Hematopoietic multipotent progenitor cell treated with erythropoietin and hydrocortisone succinate and interleukin-3 and kit ligand, for 17 days (in vitro differentiated cells): ENCODE measurements around the gene MAP4.
"Not testable (repeated sequence)": the region's sequence is repeated elsewhere in the genome, so short reads cannot be mapped to it uniquely, and the experiment has no call there.

Experiments
- DNase-seq: peaks from one replicate; pipeline ENCODE4 v3.0.0-alpha.2; 2015; ENCODE audit warnings: low spot score

The MAP4 gene

DNA sequence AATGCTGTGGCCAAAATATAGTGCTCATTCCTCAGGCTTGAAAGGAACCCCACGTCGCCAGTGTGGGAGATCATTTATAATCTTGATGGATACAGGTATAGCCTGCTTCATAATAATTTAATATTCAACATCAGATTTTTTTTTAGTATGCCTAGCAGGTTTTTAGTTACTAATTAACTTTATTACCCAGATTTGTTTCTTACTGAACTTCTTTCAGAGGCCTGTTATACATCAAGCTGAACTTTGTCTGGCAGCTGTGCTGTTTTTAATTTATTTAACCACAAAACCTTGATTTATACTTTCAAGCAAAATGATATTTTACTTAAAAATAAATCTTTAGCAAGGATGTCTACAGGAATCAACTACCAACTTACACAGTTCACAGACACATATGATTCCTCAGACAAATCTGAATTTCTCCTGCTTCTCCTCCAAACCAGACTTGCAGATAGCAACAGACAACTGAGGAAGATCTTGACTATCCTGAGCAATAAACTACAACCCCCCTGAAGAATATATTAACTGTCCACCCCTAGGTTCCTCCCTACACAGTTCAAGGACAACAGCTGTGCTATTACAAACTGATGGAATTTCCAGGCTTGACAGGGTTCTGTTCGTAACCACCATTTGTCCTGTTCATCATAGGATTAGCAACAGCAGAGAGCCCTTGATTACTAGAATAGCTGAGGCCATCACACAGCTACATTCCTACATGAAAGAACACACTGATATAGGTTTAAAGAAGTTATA lies 610 bp downstream of the MAP4 start:
- DNase-seq, result no peak

DNA sequence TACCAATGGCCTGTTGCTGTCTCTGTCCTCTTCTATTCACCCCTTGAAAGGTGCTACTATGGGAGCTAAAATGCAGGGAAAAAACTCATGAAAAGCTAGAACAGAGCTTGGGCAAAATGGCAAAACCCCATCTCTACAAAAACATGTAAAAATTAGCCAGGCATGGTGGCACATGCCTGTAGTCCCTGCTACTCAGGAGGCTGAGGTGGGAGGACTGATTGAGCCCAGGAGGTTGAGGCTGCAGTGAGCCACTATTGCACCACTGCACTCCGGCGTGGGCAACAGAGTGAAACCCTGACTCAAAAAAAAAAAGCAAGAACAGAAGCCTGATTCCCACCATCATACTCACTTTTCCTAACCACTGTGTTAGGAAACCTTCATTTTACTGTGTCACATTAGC lies 1.9 kb downstream of the MAP4 start:
- DNase-seq, result no peak

DNA sequence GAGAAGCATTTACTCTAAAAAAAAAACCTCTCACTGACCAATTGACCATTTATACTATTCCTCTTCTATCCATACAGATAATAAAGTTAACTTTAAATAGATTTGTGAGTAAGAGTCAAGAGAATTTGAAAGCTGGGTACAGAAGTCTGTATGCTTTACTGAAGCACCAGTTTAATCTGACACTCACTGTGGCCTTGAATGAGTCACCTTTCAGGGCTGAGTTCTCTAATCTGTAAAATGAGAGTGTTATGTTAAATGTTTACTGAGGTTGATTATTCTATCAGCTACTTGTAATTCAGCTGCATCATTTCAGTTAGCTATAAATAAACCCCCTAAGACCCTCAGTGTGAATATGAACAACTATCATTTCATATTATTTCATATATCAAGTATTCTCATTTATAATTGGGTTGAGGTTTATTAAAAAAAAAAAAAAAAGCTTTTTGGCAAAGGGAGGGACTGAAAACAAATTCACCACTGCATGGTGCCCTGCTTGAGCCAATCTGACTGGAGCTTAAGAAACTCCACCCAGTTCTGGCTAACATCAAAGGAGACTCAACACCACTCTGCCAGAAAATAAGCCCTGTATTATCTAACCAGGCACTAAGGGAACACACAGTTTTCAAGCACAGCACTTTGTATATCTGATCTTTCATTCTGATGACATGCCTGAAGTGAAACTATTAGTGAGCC lies 2.8 kb downstream of the MAP4 start:
- DNase-seq, result peak; percentile 34

DNA sequence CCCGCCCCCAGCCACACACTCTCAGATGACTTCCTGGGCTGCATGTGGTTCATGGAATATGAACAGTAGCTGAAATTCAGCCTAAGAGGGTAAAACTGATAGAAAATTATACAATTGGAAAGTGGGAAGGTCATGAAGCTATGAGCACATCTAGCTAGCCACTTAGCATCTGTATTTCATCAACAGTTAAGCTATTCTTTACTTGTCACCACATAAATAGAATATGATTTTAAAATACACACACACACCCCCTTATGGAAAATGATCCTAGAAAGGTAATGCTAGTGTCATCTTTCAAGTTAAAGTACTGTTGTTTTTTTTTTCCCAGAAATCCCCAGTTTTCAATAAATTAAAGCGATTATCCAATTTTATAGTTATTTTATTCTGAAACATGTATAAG lies 3.6 kb downstream of the MAP4 start:
- DNase-seq, result no peak

DNA sequence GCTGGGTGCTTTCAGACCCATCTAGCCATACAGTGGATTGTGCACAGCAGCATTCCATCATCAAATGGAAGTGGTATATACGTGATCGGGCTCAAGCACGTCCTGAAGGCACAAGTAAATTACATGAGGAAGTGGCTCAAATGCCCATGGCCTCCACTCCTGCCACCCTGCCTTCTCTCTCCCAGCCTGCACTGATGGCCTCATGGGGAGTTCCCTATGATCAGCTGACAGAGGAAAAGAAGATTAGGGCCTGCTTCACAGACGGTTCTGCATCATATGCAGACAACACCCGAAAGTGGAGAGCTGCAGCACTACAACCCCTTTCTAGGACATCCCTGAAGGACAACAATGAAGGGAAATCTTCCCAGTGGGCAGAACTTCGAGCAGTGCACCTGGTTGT lies 8.2 kb downstream of the MAP4 start:
- not testable (repeated sequence) for DNase-seq

DNA sequence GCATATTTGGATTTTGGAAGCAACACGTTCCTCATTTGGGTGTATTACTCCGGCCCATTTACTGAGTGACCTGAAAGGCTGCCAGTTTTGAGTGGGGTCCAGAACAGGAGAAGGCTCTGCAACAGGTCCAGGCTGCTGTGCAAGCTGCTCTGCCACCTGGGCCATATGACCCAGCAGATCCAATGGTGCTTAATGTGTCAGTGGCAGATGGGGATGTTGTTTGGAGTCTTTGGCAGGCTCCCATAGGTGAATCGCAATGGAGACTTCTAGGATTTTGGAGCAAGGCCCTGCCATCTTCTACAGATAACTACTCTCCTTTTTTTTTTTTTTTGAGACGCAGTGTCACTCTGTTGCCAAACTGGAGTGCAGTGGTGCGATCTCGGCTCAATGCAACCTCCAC lies 8.9 kb downstream of the MAP4 start:
- DNase-seq, result not testable (repeated sequence)

DNA sequence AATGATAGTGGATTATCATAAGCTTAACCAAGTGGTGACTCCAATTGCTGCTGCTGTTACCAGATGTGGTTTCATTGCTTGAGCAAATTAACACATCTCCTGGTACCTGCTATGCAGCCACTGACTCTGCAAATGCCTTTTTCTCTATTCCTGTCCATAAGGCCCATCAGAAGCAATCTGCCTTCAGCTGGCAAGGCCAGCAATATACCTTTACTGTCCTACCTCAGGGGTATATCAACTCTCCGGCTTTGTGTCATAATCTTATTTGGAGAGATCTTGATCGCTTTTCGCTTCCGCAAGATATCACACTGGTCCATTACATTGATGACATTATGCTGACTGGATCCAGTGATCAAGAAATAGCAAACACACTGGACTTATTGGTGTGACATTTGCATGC lies 9.4 kb downstream of the MAP4 start:
- not testable (repeated sequence) for DNase-seq

DNA sequence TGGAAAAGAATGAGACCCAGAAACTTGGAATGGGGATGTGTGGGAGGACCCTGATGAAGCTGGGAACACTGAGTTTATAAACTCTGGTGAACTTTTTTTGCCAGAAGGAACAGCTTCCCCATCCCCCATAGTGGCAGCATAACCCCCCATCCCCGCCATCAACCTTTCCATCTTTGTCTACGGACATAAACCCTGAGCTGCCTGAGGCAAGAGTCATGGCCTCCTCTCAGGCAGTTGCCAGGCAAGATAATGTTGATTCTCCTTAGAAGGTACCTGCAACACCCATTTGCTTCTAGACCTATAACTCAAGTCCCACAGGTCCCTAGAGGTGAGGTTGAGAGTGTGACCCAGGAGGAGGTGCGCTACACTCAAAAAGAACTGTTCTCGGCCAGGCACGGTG lies 11.5 kb downstream of the MAP4 start:
- DNase-seq, result no peak

DNA sequence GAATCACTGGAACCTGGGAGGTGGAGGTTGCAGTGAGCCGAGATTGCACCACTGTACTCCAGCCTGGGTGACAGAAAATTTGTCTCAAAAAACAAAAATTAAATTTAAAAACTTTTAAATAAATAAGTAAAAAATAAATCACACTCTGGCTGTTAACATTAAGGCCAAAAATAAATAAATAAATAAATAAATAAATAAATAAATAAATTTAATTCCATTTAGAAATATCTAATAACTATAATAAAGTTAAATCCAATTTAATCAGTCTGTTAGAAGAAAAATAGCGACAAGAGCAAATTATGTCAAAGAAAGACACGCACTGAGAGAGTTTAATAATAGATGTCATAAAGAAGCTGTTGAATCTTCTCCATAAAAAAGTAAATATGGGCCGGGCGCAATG lies 13.4 kb downstream of the MAP4 start:
- no peak for DNase-seq

DNA sequence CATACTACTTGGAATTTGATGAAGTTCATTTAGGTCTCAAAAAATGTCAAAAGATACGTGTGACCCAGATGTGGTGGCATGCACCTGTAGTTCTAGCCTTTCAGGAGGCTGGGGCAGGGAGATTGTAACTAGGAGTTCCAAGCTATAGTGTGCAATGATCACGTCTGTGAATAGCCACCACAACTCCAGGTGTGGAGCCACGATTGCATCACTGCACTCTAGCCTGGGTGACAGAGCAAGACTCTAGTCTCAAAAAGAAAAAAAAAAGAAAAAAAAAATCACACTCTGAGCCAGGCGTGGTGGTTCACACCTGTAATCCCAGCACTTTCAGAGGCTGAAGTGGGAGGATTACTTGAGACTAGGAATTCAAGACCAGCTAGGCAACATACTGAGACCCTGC lies 14.2 kb downstream of the MAP4 start:
- no peak for DNase-seq

DNA sequence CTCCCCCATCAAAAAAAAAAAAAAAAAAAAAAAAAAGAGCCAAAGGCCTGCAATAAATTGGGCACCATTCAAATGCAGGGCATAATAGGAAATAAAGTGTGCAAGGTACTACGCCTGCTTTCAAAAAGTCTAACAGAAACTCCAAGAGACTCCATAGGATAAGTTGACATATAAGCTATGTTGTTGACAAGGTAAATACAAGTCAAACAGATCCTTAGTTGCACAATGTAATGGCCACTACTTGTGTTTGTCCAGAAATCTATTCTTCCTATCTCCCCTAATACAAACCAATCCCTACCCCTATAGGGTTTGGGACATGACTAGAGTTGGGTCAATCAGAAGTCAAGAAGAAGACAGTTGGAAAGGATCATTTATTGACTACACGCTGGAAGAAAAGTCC lies 16.0 kb downstream of the MAP4 start:
- no peak for DNase-seq

DNA sequence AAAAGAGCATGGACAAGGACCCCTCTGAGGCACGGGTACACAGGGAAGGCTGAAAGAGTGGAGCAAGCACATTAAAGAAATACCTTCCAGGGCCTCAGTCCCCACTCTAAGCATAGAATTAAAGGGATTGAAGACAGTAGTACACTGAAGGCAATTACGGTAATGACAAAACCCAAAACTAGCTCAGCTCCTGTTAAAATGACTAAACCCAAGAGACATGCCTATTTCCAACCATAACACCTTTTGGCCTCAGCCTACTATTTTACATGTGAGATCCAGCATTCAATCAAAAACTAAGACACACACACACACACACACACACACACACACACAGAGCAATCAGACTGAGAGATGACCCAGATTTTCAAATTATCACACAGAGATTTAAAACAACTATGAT lies 19.8 kb downstream of the MAP4 start:
- no peak for DNase-seq

DNA sequence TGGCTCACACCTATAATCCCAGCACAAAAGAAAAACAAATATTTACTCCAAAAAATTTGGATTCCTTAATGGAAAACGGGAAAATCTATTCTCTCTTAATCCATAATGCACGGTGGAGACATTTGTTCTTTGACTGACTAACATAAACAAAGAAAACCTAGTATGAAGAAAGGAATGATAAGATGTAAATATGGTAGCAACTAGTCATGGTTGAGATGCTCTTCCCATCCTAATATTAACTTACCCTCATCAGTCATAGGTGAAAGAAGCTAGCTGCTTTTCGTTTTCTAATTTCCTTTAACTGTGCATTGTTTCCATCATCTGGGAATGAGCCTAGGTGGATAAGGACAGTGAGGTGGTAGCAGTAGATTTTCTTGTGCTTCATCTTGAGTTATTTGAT lies 22.0 kb downstream of the MAP4 start:
- no peak for DNase-seq

DNA sequence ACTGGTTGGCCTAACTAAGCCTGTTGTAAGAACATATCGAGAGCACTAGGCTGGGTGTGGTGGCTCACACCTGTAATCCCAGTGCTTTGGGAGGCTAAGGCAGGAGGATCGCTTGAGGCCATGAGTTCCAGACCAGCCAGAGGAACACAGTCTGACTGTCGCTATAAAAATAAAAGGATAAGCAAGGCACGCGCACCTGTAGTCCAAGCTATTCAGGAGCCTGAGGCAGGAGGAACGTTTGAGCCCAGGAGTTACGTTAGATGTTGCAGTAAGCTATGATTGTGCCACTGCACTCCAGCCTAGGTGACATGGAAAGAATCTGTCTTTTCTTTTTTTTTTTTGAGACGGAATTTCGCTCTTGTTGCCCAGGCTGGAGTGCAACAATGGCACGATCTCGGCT lies 24.9 kb downstream of the MAP4 start:
- no peak for DNase-seq

DNA sequence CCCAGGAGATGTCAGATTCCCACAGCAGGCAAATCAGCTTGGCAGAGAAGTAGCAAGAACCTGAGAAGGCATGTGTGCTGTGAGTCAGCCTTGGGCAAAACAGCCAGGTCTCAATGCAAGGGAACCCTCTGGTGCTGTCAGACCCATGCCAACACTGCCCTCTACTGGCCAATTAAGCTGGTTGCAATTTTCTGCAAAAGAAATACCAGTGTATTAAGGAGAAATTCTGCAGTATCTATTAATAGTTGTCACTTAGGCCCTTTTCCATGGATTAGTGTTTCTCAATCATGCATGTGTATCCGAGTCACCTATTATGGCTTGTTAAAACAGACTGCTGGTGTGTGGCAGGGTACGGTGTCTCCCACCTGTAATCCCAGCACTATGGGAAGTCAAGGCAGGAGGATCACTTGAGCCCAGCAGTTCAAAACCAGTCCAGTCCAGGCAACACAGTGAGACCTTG lies 26.2 kb downstream of the MAP4 start:
- peak; percentile 87 for DNase-seq

DNA sequence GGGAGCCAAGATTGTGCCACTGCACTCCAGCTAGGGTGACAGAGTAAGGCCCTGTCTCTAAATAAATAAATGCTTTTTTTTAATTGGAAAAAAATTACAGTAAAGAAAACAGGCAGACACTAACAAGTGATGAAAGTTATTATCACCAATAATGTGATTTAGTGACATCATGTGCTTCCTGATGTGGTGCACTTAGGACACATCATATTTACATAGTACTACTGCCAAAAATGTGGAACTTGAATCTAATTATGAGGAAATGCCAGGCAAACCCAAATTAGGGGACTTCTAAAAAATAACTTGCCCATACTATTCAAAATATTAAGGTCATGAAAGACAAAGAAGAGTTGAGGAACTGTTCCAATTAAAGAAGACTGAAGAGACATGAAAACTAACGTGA lies 30.8 kb downstream of the MAP4 start:
- DNase-seq, result no peak

DNA sequence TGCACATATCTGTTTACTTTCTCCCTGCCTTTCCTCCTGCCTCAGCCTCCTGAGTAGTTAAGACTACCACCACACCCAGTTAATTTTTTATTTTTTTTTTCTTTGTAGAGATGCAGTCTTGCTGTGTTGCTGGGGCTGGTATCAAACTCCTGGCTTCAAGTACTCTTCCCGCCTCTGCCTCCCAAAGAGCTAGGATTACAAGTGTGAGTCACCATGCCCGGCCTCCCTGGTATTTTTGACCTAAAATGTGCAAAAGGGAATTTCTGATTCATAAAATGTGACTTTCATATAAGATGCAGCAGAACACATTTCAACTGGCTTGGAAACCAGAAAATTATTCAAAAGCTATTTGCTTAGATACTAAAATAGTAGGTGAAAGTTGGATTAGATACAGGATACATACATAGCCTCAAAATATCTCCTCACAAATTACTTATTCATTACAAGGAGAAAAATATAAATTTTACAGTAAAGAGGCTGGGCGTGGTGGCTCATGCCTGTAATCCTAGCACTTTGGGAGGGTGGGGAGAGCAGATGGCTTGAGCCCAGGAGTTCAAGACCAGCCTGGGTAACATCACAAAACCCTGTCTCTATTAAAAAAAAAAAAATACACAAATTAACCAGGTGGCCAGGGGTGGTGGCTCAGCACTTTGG lies 32.0 kb downstream of the MAP4 start:
- DNase-seq, result no peak

DNA sequence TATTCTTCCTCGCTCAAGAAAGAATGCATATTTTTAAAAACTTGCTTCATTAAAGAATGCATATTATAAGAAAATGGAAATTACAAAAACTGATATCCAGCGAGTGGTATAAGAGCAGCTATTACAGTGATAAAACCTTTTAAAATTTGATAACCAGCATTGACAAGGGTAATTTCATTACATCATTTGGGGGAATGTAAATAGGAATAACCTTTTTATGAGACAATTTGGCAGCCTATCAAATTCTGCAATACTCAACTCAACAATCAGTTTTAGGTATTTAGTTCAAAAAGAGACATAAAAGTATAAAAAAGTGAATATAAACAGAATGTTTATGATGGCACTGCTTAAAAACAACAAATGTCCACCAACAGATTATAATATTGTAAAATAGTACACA lies 35.4 kb downstream of the MAP4 start:
- DNase-seq, result no peak

DNA sequence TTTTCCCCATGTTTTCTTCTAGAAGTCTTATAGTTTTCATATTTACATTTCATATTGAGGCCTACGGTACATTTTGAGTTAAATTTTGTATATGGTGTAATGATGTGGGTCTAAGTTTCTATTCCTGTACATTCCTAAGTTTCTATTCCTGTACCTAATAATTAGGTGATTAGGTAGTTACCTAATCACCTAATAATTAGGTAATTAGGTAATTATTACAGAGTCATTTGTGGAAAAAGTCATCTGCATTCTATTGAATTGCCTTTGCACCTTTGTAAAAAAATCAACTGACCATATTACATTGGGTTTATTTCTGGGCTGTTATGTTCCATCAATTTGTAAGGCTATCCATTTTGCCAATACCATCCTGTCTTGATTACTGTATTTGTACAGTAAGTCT lies 37.1 kb downstream of the MAP4 start:
- no peak for DNase-seq

DNA sequence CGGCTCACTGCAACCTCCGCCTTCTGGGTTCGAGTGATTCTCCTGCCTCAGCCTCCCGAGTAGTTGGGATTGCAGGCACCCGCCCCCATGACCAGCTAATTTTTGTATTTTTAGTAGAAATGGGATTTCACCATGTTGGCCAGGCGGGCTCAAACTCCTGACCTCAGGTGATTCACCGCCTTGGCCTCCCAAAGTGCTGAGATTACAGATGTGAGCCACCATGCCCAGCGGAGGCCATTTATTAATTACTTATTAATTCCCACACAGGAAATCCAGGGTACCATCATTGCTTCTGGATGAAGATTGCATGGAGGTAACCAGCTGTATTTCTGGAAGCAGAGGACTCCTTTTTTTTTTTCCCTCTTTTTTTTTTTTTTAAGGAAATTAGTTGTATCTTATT lies 37.8 kb downstream of the MAP4 start:
- DNase-seq, result no peak

DNA sequence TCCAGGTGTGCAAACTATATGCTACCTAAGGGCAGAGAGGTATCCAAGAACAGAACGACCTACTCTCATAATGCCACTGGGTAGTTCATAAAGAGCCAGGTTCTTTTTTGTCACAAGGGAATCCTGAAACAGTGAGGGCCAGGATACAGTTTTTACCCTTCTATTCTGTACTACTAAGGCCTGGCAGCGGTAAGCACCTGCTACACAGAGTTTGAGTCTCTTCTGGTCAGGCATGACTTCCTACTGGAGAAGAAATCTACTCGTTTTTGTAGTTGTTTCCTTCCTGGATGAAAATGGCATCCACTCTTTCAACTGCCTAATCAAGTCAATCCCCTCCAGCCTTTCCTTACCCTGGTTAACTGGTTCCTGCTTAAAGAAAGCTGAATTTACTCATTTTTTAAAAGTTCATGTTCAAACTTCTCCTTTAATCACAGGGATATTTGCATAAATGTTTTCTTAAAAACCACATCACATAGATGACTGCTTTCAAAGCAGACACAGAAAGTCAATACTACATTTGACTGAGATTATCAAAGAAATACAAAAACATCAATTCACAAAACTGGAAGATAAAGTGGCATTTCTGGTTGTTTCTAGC lies 40.0 kb downstream of the MAP4 start:
- DNase-seq, result no peak

DNA sequence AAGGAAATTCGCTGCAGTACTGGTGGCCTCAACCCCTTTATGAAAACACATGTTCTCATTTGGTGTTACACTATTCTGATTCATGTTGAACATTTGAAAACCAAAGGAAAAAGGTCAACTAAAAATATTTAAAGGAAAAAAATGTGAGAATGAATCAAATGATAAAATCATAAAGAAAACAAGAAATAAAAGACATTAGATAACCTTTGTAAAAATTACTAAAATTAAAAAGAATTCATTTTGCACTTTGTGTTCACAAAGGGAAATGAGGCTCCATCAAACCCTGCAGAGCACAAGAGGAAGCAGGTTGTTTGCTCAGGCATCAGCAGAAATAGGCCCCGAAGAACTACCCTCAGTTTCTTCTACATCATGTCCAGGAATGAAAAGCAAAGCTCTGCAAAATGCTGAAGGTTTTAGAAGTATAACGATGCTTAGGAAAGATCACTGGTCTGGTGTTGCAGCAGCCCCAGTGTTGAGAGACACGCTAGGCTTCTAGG lies 41.2 kb downstream of the MAP4 start:
- DNase-seq, result no peak

DNA sequence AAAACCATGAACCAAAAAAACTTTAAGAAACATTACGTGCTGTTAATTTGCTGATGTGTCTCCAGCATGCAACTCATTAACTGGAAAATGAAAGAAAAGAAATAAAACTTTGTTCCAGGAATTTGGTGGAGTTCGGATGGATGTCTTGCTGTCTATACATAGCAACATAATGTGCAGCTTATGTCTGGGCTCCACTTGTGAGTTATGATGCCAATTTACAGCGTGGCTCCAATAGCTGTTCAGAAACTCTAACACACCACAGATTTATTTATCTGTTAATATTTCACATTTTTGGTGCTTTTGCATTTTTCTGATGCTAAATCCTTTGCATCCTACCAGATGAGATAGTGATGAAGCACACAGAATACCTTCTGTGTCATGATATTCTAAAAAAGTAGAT lies 45.1 kb downstream of the MAP4 start:
- DNase-seq, result no peak
